Tracheal epithelial cell (primary cell): Measurements from ENCODE around the gene FLACC1. TPM values are rescaled to one million over a fixed set of nuclear protein-coding genes. Genes with fewer than 3 reads are reported as not detected.

Experiments used
- total RNA-seq: library from RNA; depleted of rRNA; stranded (reverse); fragments of >200 nt; gene quantifications from 2 replicates; pipeline ENCODE4 v1.2.1, GENCODE V29; 2014

FLACC1 gene
- total RNA-seq = not detected in 2 replicates

GRCh38 chr2:201357221-201357620 is at the start of gene FLACC1:
Gene FLACC1 (minus strand): TSS chr2:201357345. CDS start chr2:201351404, 5,941 bp downstream.

GRCh38 chr2:201260302-201260800 is 96.8 kb downstream of the FLACC1 start, which contains the start of gene CASP8:
Gene CASP8 (plus strand): TSS chr2:201260536. CDS start chr2:201266487, 5,951 bp downstream.

Other genes starting within 250 kb of the FLACC1 start
- gene CFLAR, start 241.2 kb downstream of the FLACC1 start, total RNA-seq = 92.3 and 155 TPM in 2 replicates
- gene CASP10, start 174.2 kb downstream of the FLACC1 start, total RNA-seq = 4.9 and 7.5 TPM in 2 replicates
- 30.6 and 35.6 TPM in 2 replicates for gene CASP8, start 96.8 kb downstream of the FLACC1 start, total RNA-seq
- 8.7 and 15.2 TPM in 2 replicates for gene TRAK2, start 94.1 kb upstream of the FLACC1 start, total RNA-seq
- 20.7 and 23.9 TPM in 2 replicates for gene STRADB, start 94.4 kb upstream of the FLACC1 start, total RNA-seq